ENCODE results near the gene SHANK1.

Gene SHANK1

GRCh38 chr19:50710612-50711011, 9.0 kb downstream of the SHANK1 start:
- no peak for DNase-seq (ENCODE audit: low read depth)
- TF ChIP-seq CTCF (IDR thresholded peaks at IDR 0.05; ENCODE audit: insufficient read depth, low read depth, low read length, missing control alignments), result no peak
- no peak overlapping the region for H3K4me3 ChIP-seq (ENCODE audit: low read length)

- no peak for TF ChIP-seq CTCF (IDR thresholded peaks at IDR 0.05; ENCODE audit: insufficient read depth, low read depth, low read length, missing control alignments)
- no peak for DNase-seq (ENCODE audit: low read depth)
- no peak overlapping the region for H3K4me3 ChIP-seq (ENCODE audit: low read length)
These were observed 9.5 kb downstream of the SHANK1 start for GRCh38 chr19:50710094-50710493.

DNA sequence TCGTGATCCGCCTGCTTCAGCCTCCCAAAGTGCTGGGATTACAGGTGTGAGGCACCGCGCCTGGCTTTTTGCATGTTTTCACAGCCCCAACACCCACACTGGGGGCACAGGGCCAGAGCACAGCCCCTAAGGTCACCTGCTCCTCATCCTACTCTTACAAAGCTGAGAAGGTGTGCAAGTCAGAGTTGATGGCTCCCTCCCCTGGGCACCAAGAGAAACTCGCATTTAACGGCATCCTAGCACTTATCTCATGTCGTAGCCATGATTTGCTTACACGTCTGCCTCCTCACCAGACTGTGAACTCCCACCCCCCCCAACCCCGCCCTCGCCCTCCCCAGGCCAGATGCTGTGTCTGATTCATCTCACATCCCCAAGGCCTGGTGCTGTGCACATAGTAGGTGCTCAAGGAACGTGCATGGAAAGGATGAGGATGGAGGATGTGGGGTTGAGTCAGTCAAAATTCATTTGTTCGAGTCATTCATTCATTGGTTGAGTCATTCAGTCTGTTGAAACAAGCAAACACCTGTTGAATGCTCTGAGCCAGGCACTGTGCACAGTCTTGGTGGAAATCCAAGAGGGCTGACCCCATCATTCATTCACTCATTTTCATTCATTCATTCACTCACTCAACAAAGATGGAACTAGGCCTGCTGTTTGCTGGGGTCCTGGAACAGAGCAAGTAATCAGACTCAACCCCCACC, 11.3 kb downstream of the SHANK1 start:
- DNase-seq (ENCODE audit: low read depth), result no peak

GRCh38 chr19:50706387-50706786, 13.2 kb downstream of the SHANK1 start:
- no peak for TF ChIP-seq CTCF (IDR thresholded peaks at IDR 0.05; ENCODE audit: insufficient read depth, low read depth, low read length, missing control alignments)
- no peak for DNase-seq (ENCODE audit: low read depth)

More for the DNA sequence above, 11.3 kb downstream of the SHANK1 start:
- no peak for TF ChIP-seq CTCF (IDR thresholded peaks at IDR 0.05; ENCODE audit: insufficient read depth, low read depth, low read length, missing control alignments)
- no peak overlapping the region for H3K4me3 ChIP-seq (ENCODE audit: low read length)

DNA sequence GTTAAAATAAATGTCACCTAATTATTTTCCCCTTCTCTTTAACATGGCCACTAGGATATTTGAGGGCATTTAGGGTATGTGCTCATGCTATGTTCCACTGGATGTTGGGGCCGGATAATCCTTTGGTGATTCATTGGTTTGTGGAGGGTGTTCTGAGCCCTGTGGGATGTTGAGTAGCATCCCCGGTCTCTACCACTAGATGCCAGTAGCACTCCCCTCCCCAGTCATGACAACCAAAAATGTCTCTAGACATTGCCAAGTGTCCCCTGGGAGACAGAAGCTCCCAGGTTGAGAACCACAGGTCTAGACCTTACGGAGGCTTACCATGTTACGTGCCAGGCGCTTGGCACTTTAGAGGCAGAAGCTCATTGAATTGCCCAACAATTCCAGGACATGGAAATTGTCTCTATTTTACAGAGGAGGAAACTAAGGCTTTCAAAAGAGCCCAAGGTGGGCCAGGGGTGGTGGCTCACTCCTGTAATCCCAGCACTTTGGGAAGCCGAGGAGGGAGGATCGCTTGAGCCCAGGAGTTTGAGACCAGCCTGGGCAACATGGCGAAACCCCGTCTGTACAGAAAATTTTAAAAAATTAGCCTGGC, 14.1 kb downstream of the SHANK1 start:
- DNase-seq (ENCODE audit: low read depth), result peak; percentile 34
- peak; percentile 46 for TF ChIP-seq CTCF (IDR thresholded peaks at IDR 0.05; ENCODE audit: insufficient read depth, low read depth, low read length, missing control alignments)
- no peak overlapping the region for H3K4me3 ChIP-seq (ENCODE audit: low read length)

More at GRCh38 chr19:50706387-50706786, 13.2 kb downstream of the SHANK1 start:
- H3K4me3 ChIP-seq (ENCODE audit: low read length), result no peak overlapping the region

DNA sequence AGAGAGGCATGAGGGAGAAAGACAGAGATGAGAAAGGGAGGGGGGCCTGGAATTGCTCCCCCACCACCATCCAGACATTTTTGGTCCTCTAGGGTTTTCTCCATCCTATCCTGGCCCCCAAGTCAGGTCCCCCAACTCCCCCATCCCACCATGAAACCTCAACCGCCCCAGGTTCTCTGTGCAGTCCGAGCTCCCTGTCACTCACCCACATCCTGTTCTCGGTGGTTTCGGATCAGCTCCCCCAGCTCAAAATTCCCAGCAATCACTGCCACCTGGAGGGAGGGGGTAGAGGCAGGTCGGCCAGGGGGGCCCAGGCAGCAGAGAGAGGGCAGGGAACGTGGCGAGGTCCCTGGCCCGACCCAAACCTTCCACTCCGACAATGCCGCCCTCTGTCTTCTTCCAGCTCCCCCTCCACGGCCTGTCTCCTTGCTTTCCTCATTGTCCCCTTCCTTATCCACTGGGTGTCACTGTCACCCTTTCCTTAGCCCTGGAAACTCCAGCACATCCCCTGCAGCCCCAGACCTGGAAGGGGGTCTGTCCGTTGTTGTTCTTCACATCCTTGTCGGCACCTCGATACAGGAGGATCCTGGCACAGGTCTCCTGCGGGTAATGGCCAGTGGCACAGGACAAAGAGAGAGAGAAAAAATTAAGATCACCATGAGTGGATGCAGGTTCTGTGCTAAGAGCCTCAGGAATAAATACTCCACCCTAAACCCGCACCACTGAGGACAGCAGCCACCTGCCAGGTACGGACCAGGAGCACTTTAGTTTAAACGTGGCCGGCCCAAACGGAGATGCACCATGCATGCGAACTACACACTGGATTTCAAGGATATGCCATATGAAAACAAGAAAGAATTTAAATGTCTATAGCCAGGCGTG, 15.4 kb downstream of the SHANK1 start:
- no peak for TF ChIP-seq CTCF (IDR thresholded peaks at IDR 0.05; ENCODE audit: insufficient read depth, low read depth, low read length, missing control alignments)
- H3K4me3 ChIP-seq (ENCODE audit: low read length), result no peak overlapping the region
- no peak for DNase-seq (ENCODE audit: low read depth)
